GM12878 (cell line): ENCODE results near the gene LMF1. TPM values are rescaled to one million over a fixed set of nuclear protein-coding genes. Genes with fewer than 3 reads are reported as not detected.

Experiments used
- ATAC-seq: fragments of 200-7000 bp; cut with Tn5 transposase; 3 replicates; pipeline ENCODE4 v1.9.1; 2020; ENCODE audit warnings: mild to moderate bottlenecking, moderate library complexity
- BruUV-seq: library from RNA; stranded (reverse); fragments of 400-500 nt; replicated peaks from 2 replicates; lab custom pipeline; 2021; lab: Mats Ljungman, UMichigan
- CTCF ChIA-PET: fragments of 300-600 bp; sonication (Branson Sonifier 250); formaldehyde crosslinking; extraction: SDS; loops from one replicate; lab custom pipeline; 2021; ENCODE audit warnings: inconsistent platforms; lab: Yijun Ruan, JAX
- POLR2A ChIA-PET: fragments of 350-600 bp; formaldehyde crosslinking; extraction: SDS; loops from one replicate; lab custom pipeline; 2021; ENCODE audit warnings: inconsistent platforms; lab: Charles Lee
- RAD21 ChIA-PET: fragments of 300-600 bp; sonication (Branson Sonifier 250); formaldehyde crosslinking; loops from one replicate; lab custom pipeline; 2023; ENCODE audit warnings: antibody characterized with exemption; ENCODE audit not compliant: unreplicated experiment; lab: Charles Lee
- SMC1A ChIA-PET: fragments of 300-600 bp; sonication (Branson Sonifier 250); formaldehyde crosslinking; loops from one replicate; lab custom pipeline; 2023; ENCODE audit not compliant: unreplicated experiment, uncharacterized antibody; lab: Charles Lee
- DNase-seq: peaks from one replicate; pipeline ENCODE4 v3.0.0-alpha.2; 2011; ENCODE audit warnings: low read depth, low spot score
- FAIRE-seq: peaks from 3 replicates; lab custom pipeline; 2011; peaks lifted over from hg19 to GRCh38; lab: Jason Lieb, UNC
- H2AFZ ChIP-seq: 2 replicates; pipeline ENCODE4 v1.6.0; 2011; ENCODE audit warnings: low read depth, low read length, control low read depth; ENCODE audit not compliant: control insufficient read depth
- H3K27ac ChIP-seq: 2 replicates; pipeline ENCODE4 v1.5.1; 2011; ENCODE audit warnings: control low read depth; ENCODE audit not compliant: control insufficient read depth, insufficient read depth
- H3K27me3 ChIP-seq, 2 experiments: replicated peaks in 1 of 2; 2 replicates each; pipeline versions ENCODE4 v1.6.0 to v1.6.1; 2011; ENCODE audit warnings: low read length in 1 of 2; ENCODE audit not compliant: control insufficient read depth in 2 of 2, insufficient read depth in 2 of 2
- H3K36me3 ChIP-seq, 2 experiments: 2 replicates each; pipeline ENCODE4 v1.5.1; 2011; ENCODE audit warnings: low read length in 1 of 2; ENCODE audit not compliant: control insufficient read depth in 2 of 2, insufficient read depth in 2 of 2
- H3K4me1 ChIP-seq: 2 replicates; pipeline ENCODE4 v1.6.1; 2011; ENCODE audit warnings: mild to moderate bottlenecking, low read length, moderate library complexity, mixed read lengths; ENCODE audit not compliant: control insufficient read depth, insufficient read depth
- H3K4me2 ChIP-seq: 2 replicates; pipeline ENCODE4 v1.6.0; 2011; ENCODE audit warnings: control low read depth; ENCODE audit not compliant: control insufficient read depth, insufficient read depth
- H3K4me3 ChIP-seq: fragments of 200-600 bp; sonication (generic); 2 replicates; pipeline ENCODE4 v1.5.1; 2016
- H3K79me2 ChIP-seq: 2 replicates; pipeline ENCODE4 v1.6.0; 2011; ENCODE audit warnings: low read length; ENCODE audit not compliant: control insufficient read depth, insufficient read depth
- H3K9ac ChIP-seq: 2 replicates; pipeline ENCODE4 v1.8.0; 2011; ENCODE audit warnings: low read length, control low read depth, mixed read lengths; ENCODE audit not compliant: control insufficient read depth, insufficient read depth
- H3K9me3 ChIP-seq: replicated peaks from 3 replicates; pipeline ENCODE4 v1.5.1; 2011; ENCODE audit warnings: mild to moderate bottlenecking, low read length; ENCODE audit not compliant: control insufficient read depth, insufficient read depth
- H4K20me1 ChIP-seq: 2 replicates; pipeline ENCODE4 v1.6.0; 2011; ENCODE audit not compliant: control insufficient read depth, insufficient read depth
- DPF2 ChIP-seq: fragments of 450-650 bp; IDR thresholded peaks from 2 replicates; pipeline ENCODE4 v1.6.1; 2017; ENCODE audit warnings: mild to moderate bottlenecking
- FOS ChIP-seq: IDR thresholded peaks from 3 replicates; pipeline ENCODE4 v1.6.1; 2011; ENCODE audit warnings: borderline replicate concordance; ENCODE audit not compliant: insufficient read length; ENCODE audit errors: extremely low read depth
- HCFC1 ChIP-seq: fragments of 150-350 bp; IDR thresholded peaks from 2 replicates; pipeline ENCODE4 v1.6.1; 2014; ENCODE audit warnings: low read length
- NFYB ChIP-seq: IDR thresholded peaks from 2 replicates; pipeline ENCODE4 v1.6.1; 2011; ENCODE audit warnings: low read depth, mild to moderate bottlenecking, low read length, improper control_type of control experiment, moderate library complexity; ENCODE audit not compliant: insufficient read depth
- NRF1 ChIP-seq: conservative IDR thresholded peaks from 2 replicates; pipeline ENCODE4 v1.6.1; 2011; ENCODE audit warnings: mild to moderate bottlenecking, low read depth, low read length, improper control_type of control experiment
- POLR2A ChIP-seq: IDR thresholded peaks from 2 replicates; pipeline ENCODE4 v1.6.1; 2011; ENCODE audit warnings: low read depth, mild to moderate bottlenecking, low read length
- SIX5 ChIP-seq: IDR thresholded peaks from 2 replicates; pipeline ENCODE4 v1.6.1; 2011; ENCODE audit warnings: mild to moderate bottlenecking, low read depth, low read length, moderate library complexity; ENCODE audit not compliant: severe bottlenecking
- TBL1XR1 ChIP-seq: IDR thresholded peaks from 2 replicates; pipeline ENCODE4 v1.6.1; 2012; ENCODE audit warnings: low read depth, low read length, improper control_type of control experiment
- ZNF207 ChIP-seq: fragments of 450-650 bp; IDR thresholded peaks from 2 replicates; pipeline ENCODE4 v1.6.1; 2014; ENCODE audit warnings: antibody characterized with exemption, mild to moderate bottlenecking, borderline replicate concordance
- WGBS: methylation state at CpG from one replicate; pipeline ENCODE4 v1.1.6; 2016; ENCODE audit warnings: low lambda C conversion rate; ENCODE audit not compliant: insufficient replicate concordance, insufficient coverage; ENCODE audit errors: missing lambda C conversion rate; 5-methylcytosine and 5-hydroxymethylcytosine counted together
- in situ Hi-C: fragments of 300-500 bp; cut with MboI; formaldehyde crosslinking; loops from 9 replicates; pipeline ENCODE4 v1.14.3; 2018; ENCODE audit warnings: mixed read lengths
- intact Hi-C: fragments of 100-400 bp; cut with micrococcal nuclease; formaldehyde crosslinking; loops from one replicate; pipeline ENCODE4 v1.14.2; 2022; ENCODE audit not compliant: unreplicated experiment
- polyA plus RNA-seq, 11 experiments: library from polyadenylated mRNA; depleted of rRNA in 4 of 11; unstranded in 6 of 11; stranded (reverse) in 5 of 11; fragments of >200 nt; fragmentation: Nextera tagmentation in 4 of 11; fragmentation: Illumina TruSeq in 1 of 11; extraction: Ambion mirVana in 4 of 11; extraction: Trizol in 1 of 11; gene quantifications; 1 replicate in 1 of 11; 2 replicates in 10 of 11; pipeline versions ENCODE4 v1.2.1 to v1.2.3, GENCODE V29; 2011 to 2016; ENCODE audit warnings: inconsistent platforms in 2 of 11, missing spikeins in 2 of 11, low read depth in 1 of 11
- total RNA-seq, 4 experiments: library from RNA; depleted of rRNA in 3 of 4; stranded (reverse); fragments of >200 nt in 3 of 4; fragmentation: Illumina TruSeq in 1 of 4; extraction: Trizol in 1 of 4; gene quantifications; 2 replicates each; pipeline versions ENCODE4 v1.2.1 to v1.2.3, GENCODE V29; 2013 to 2021
- TF ChIP-seq, protein P1 (sequence below): IDR thresholded peaks from 2 replicates; pipeline ENCODE4 v1.6.1; 2012; ENCODE audit warnings: low read depth, low read length, improper control_type of control experiment

Gene LMF1
- total and polyA plus RNA-seq, 10 of the 15 experiments (the other 5 are each of a cell fraction or from before 2014, with no cell fraction given) = 0.18 to 3.2 (median 1.4) TPM; not detected in 1

DNA sequence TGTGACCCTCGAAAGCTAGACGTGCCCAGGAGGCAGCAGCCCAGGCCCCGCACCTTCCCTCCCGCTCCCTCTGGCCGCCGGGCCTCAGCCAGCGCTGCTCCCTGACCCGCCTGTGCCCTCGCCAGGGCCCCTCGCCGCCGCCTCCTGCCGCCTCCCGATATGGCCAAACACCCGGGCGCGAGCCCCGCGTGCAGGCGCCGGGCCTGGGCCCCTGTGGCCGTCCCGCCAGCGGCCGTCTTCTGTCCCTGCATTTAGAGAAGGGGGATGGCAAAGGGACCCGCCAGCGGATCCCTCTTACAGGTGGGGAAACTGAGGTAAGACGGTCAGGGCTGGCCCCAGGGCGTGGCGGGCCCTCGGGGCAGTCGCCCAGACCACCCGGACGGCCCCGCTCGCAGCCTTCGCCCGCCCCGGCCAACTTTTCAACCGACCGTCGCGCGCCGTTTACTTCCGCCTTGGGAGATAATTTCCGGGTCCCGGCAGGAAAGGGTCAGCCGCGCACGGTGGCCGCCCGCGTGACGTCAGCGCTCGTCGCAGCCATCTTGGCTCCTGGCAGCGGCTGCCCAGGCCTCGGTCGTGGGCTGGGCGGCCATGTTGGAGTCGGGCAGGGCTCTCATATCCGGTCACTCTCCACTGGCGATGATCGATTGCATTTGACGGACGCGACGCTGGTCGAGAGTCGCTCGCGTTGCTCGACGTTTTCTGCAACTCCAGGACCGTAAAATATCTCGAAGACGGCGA lies 163.3 kb downstream of the LMF1 start (continued):
- TF ChIP-seq ZNF207 (peak; percentile 83; the same call in 1 of the 2 replicates), DPF2 (peak; percentile 63), HCFC1 (peak; percentile 88), NFYB (no peak), NRF1 (peak; percentile 61), POLR2A (peak; percentile 82), FOS (no peak)
- TF ChIP-seq, protein P1, sequence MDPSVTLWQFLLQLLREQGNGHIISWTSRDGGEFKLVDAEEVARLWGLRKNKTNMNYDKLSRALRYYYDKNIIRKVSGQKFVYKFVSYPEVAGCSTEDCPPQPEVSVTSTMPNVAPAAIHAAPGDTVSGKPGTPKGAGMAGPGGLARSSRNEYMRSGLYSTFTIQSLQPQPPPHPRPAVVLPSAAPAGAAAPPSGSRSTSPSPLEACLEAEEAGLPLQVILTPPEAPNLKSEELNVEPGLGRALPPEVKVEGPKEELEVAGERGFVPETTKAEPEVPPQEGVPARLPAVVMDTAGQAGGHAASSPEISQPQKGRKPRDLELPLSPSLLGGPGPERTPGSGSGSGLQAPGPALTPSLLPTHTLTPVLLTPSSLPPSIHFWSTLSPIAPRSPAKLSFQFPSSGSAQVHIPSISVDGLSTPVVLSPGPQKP = peak; percentile 88

DNA sequence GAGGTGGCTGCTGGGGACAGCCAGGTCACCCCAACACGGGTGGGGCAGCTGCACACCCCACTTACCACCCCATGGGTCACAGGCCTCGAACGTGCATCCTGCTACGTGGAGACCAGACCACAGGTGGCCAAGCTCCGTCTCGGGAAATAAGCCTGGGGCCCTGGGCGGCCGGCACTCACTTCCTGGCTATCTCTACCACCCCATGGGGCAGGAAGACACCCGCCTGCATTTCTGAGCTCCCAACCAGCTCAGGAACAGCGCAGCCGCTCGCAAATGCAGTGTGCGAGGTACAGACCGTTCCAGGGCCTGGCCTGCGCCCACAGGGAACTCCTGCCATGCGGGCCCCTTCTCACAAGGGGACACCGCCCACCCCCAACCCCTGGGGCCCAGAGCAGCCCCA lies 165.3 kb downstream of the LMF1 start:
- CTCF ChIA-PET = no interaction called here
- Histone ChIP-seq H3K4me2 (no peak overlapping the region), H3K9me3 (no peaks in the 10 kb centered on the region; the same call in 2 of the 3 replicates), H4K20me1 (no peaks in the 10 kb centered on the region), H3K27ac (no peak overlapping the region), H3K4me3 (no peak overlapping the region), H3K36me3 (no peaks in the 10 kb centered on the region), H2AFZ (no peak overlapping the region), H3K27me3 (no peaks in the 10 kb centered on the region; a peak in 2 of 4 replicates), H3K9ac (no peak overlapping the region), H3K79me2 (peaks cover 6% of the 10 kb centered on the region), H3K4me1 (no peaks in the 10 kb centered on the region)
- RAD21 ChIA-PET = no interaction called here
- DNase-seq (no peak), ATAC-seq (no peak), FAIRE-seq (no peak)
- POLR2A ChIA-PET = no interaction called here
- SMC1A ChIA-PET = no interaction called here
- intact Hi-C loops (no loop called here), in situ Hi-C loops (no loop called here)
- WGBS = 80% methylated on average over 17 of the region's 17 CpGs
- no peak for TF ChIP-seq SIX5
- TF ChIP-seq TBL1XR1 = no peak
- BruUV-seq = no TSS peak
